ELR (cell line): ENCODE results near the gene CIDEA.

Source experiments
- DNase-seq: peaks from one replicate; pipeline ENCODE4 v3.0.0-alpha.2; 2015; ENCODE audit warnings: low read depth

Gene CIDEA

DNA sequence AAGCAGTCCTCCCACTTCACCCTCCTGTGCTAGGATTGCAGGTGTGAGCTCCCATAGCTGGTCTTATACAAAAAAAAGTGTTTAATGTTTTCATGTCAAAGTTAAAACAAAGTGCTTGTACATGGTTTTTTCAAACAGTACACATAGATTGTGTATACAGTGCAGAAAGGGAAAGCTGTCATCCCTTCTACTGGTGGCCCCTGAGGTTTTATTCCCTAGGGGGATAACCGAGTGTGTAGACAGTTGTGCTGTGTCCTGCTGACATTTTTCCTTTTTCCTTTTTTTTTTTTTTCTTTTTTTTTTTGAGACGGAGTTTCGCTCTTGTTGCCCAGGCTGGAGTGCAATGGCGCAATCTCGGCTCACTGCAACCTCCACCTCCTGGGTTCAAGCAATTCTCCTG lies 64.7 kb downstream of the CIDEA start:
- no peak for DNase-seq

GRCh38 chr18:12321333-12321732 lies 67.2 kb downstream of the CIDEA start:
- no peak for DNase-seq

- DNase-seq, result no peak
Measured at GRCh38 chr18:12324991-12325725, 71.0 kb downstream of the CIDEA start.

GRCh38 chr18:12325726-12326245 lies 71.6 kb downstream of the CIDEA start:
- no peak for DNase-seq

GRCh38 chr18:12326711-12327460 lies 72.7 kb downstream of the CIDEA start:
- peak; percentile 36 for DNase-seq
